ENCODE results near the gene UGCG.

The UGCG gene

DNA sequence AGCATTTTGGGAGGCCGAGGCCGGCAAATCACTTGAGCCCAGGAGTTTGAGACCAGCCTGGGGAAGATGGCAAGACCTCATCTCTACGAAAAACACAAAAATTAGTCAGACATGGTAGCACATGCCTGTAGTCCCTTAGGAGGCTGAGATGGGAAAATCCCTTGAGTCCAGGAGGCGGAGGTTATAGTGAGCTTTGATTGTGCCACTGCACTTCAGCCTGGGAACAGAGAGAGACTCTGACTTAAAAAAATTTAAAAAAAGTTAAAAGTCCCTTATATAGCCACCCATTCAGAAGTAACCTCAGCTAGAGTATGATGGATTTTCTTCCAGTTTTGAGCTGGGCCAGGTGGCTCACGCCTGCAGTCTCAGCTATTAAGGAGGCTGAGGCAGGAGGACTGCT lies 72.4 kb downstream of the UGCG start:
- H3K4me1 Mint-ChIP-seq = peaks cover 5% of the 10 kb centered on the region
- H3K36me3 Mint-ChIP-seq = no peaks in the 10 kb centered on the region
- no peaks in the 10 kb centered on the region for H3K9me3 Mint-ChIP-seq
- H3K27me3 Mint-ChIP-seq = no peaks in the 10 kb centered on the region
- no peak overlapping the region for H3K4me3 Mint-ChIP-seq
- H3K27ac Mint-ChIP-seq = no peak overlapping the region

DNA sequence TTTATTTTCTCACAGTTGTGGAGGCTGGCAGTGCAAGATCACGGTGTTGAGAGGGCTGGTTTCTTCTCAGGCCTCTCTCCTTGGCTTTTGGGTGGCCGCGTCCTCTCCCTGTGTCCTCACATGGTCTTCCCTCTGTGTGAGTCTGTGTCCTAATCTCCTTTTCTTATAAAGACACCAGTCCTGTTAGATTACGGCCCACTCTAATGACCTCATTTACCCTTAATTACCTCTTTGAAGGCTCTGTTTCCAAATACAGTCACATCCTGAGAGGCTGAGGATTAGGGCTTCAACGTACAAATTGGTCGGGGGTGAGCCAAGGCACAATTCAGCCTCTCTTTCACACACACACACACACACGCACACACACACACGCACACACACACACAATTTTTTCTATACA lies 73.0 kb downstream of the UGCG start:
- no peaks in the 10 kb centered on the region for H3K9me3 Mint-ChIP-seq
- H3K4me1 Mint-ChIP-seq = peaks cover 5% of the 10 kb centered on the region
- peak overlapping the region; percentile 62 for H3K27ac Mint-ChIP-seq
- no peaks in the 10 kb centered on the region for H3K27me3 Mint-ChIP-seq
- no peaks in the 10 kb centered on the region for H3K36me3 Mint-ChIP-seq
- H3K4me3 Mint-ChIP-seq = no peak overlapping the region

DNA sequence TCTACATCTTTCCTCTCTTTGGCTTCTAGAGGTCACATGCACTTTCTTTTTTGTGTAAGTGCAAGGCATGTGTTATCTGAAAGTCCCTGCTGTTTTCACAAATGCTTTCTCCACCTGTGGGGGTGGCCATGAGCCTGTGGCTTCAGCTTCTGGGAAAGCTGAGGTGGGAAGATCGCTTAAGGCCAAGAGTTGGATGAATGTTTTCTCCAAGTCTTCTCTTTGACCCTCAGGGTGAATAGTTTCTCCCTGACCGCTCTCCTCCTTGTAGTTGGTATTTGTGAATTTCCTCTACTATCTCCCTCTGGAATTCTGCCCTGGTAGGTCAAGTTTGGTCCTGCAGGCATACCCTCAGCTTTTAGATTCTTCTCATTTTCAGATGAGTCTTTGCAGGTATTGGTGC lies 74.2 kb downstream of the UGCG start:
- Mint-ChIP-seq H3K27me3 (no peaks in the 10 kb centered on the region), H3K36me3 (no peaks in the 10 kb centered on the region), H3K4me3 (no peak overlapping the region), H3K9me3 (no peaks in the 10 kb centered on the region), H3K27ac (no peak overlapping the region), H3K4me1 (peaks cover 5% of the 10 kb centered on the region)

DNA sequence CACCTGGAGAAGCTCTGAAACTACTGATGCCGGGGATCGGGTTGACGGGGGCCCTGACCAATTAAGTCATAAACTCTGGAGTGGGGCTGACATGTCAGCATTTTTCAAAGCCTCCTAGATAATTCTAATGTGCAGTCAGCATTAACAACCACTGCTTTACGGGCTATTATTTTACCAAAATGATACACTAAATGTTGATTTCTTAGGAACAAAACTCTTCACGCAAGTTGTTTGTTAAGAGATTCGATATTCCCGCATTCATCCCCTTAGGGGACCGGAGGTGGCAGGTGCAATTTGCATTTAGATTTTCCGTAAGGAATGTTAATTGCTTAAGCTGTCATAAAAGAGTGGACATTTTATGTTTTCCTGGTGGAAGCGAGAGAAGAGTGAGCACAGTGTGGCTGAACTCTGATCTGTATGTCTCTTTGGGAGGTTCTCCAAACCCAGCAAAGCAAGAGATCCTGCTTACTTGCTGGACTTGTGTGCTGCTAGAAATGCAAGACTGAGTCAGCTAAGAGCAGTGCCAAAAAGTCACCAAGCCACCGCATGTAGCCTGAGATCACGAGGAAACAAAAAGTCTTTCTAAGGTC lies 77.6 kb downstream of the UGCG start:
- H3K27me3 Mint-ChIP-seq = no peaks in the 10 kb centered on the region
- H3K27ac Mint-ChIP-seq = no peak overlapping the region
- no peaks in the 10 kb centered on the region for H3K9me3 Mint-ChIP-seq
- no peaks in the 10 kb centered on the region for H3K36me3 Mint-ChIP-seq
- no peak overlapping the region for H3K4me3 Mint-ChIP-seq
- peaks cover 9% of the 10 kb centered on the region for H3K4me1 Mint-ChIP-seq

DNA sequence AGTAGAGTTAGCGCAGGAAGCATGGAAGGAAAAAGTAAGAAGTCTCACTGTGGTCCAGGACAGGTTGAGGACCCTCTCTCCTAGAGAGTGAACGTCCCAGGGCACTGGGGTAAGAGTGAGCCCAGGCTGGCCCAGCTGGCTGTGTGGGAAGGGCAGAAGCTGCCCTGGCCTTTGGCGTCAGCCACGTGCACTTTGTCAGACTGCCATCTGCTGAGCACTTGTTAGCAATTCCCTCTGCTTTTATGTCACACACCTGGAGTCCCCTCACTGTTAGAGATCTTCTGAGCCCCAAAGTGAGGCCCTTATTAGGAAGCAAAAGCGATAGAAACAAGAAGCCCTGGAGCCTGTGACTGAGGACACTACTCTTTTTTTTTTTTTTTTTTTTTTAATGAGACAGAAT lies 79.1 kb downstream of the UGCG start:
- Mint-ChIP-seq H3K9me3 (no peaks in the 10 kb centered on the region), H3K27ac (no peak overlapping the region), H3K4me1 (peaks cover 9% of the 10 kb centered on the region), H3K4me3 (no peak overlapping the region), H3K36me3 (no peaks in the 10 kb centered on the region), H3K27me3 (no peaks in the 10 kb centered on the region)

DNA sequence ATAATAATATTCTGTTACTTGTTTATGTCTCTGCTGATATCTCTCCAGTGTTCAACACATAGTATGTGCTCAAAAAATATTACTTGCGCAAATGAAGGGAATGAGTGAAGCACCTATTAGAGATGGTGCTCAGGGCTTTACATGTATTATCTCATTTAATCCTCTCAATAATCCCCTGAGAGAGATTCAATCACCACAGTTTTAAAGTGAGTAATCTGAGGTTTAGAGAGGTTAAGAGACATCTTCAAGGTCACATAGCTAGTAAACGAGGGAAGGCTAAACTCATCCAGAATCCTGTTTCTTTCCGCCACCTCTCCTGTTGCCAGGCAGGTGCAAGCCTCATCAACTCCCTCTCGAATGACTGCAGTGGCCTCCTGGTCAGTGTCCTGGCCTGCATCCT lies 82.0 kb downstream of the UGCG start:
- H3K9me3 Mint-ChIP-seq = no peaks in the 10 kb centered on the region
- H3K36me3 Mint-ChIP-seq = no peaks in the 10 kb centered on the region
- no peak overlapping the region for H3K4me3 Mint-ChIP-seq
- no peak overlapping the region for H3K27ac Mint-ChIP-seq
- no peaks in the 10 kb centered on the region for H3K27me3 Mint-ChIP-seq
- peaks cover 16% of the 10 kb centered on the region for H3K4me1 Mint-ChIP-seq

DNA sequence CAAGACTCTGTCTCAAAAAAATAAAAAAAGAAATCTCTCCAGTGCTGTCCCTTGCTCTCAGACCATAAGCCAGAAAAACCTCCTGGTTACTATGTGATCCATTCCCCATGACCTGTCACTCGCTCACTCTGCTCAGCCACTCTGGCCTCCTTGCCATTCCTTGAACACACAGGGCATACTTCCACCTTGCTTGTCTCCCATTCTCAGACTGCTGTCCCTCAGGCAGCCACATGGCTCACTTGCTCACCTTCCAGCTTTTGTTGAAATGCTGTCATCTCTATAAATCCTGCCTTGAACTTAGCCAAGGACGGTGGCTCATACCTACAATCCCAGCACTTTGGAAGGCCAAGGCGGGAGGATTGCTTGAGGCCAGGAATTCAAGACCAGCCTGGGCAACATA lies 82.9 kb downstream of the UGCG start:
- Mint-ChIP-seq H3K27me3 (no peaks in the 10 kb centered on the region), H3K4me1 (peaks cover 22% of the 10 kb centered on the region), H3K27ac (no peak overlapping the region), H3K36me3 (no peaks in the 10 kb centered on the region), H3K9me3 (no peaks in the 10 kb centered on the region), H3K4me3 (no peak overlapping the region)

DNA sequence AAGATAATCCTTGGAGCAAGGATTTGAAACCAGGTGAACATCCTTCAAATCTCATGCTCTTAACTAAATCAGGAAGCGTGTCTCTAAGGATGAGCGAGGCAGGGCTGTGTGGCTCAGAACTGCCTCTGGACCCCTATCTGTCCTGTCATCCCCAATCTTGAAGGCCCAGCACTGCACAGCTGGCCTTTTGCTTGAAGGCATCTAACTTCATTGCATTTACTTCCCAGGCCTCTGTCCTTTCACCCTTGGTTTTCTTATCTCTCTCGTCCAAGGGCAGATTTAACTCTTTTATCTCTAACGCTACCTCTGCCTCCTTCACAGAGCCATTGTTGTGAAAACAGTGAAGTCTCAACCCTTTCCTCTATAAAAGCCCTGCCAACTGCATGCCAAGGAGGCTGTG lies 83.8 kb downstream of the UGCG start:
- H3K27ac Mint-ChIP-seq = no peak overlapping the region
- no peak overlapping the region for H3K4me3 Mint-ChIP-seq
- no peaks in the 10 kb centered on the region for H3K36me3 Mint-ChIP-seq
- H3K27me3 Mint-ChIP-seq = no peaks in the 10 kb centered on the region
- H3K9me3 Mint-ChIP-seq = no peaks in the 10 kb centered on the region
- peaks cover 26% of the 10 kb centered on the region for H3K4me1 Mint-ChIP-seq

DNA sequence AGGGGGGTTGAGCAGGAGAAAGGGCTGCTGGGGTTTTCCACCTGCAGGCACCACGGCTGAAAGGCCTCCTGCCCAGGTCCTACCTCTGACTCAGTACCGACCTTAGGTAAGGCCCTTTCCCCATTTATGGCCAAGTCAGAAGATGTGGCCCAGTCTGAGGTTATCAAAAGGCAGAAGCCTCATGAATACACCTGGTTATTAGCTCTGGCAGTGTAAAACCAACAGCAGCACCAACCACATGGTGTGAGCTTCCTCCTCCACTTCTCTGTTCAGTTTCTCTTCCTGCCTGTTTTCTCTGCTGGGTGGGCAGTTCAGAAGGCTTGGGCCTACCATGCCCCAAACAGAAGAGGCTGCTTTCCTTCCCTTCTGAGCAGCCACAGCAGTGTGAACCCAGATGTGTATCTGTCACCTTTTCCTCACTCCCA lies 86.9 kb downstream of the UGCG start:
- no peaks in the 10 kb centered on the region for H3K36me3 Mint-ChIP-seq
- peaks cover 28% of the 10 kb centered on the region for H3K4me1 Mint-ChIP-seq
- no peaks in the 10 kb centered on the region for H3K27me3 Mint-ChIP-seq
- peak overlapping the region; percentile 39 for H3K27ac Mint-ChIP-seq
- H3K9me3 Mint-ChIP-seq = no peaks in the 10 kb centered on the region
- no peak overlapping the region for H3K4me3 Mint-ChIP-seq

DNA sequence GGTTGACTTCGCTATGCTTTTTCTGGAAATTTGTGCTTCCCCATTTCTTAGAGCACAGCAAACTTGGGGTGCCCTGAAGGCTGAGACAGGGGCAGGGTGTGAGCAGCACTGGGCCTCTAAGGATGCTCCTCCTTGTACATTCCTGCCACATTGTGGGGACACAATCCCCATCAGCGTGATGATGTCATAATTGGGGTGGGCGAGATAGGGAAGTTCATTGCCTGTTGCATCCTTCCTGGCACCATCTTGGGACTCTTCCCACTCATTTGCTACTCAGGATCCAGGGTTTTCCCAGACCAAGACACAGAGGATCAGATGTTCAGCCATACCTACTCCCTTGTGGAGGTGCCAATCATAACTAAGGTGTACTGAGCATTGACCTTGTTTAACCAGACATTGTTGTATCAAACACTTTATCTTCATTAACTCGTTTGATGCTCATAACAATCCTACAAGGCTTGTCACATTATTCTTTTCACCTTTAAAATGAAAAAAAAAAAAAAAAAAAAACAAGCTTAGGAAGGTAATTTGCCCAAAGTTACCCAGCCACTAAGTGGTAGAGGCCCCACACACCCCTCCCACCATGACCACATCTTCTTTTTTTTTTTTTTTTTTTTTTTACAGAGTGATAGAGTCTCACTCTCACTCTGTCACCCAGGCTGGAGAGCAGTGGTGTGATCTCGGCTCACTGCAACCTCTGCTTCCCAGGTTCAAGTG lies 87.6 kb downstream of the UGCG start:
- H3K27me3 Mint-ChIP-seq = no peaks in the 10 kb centered on the region
- no peaks in the 10 kb centered on the region for H3K36me3 Mint-ChIP-seq
- no peaks in the 10 kb centered on the region for H3K9me3 Mint-ChIP-seq
- no peak overlapping the region for H3K27ac Mint-ChIP-seq
- H3K4me3 Mint-ChIP-seq = no peak overlapping the region
- H3K4me1 Mint-ChIP-seq = peaks cover 28% of the 10 kb centered on the region
